ENCODE data around the gene RASA3. TPM values are rescaled to one million over a fixed set of nuclear protein-coding genes. Genes with fewer than 3 reads are reported as not detected.

RASA3 gene
- total and polyA plus RNA-seq, 2 of the 8 experiments (the other 6 are each of a cell fraction or from before 2014, with no cell fraction given) = 7.5 to 21.9 TPM

DNA sequence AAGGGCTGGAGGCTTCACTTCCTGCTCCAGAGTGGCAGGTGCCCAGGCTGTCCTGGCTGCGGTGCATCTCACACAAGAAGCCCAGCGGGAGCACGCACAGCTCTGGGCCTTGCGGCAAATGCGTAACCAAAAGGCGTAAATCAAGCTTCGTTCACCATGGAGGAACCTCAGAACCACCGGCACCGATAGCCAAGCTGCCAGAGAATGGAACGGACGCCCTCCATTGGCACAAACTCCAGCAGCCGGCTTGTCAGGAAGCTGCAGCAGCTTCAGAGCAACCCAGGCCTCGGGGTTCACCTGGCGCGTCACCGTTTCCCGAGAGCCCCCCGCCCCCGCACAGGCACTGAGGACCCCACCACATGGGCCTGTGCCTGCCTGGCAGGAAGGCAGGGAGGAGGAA lies 76.7 kb downstream of the RASA3 start:
- Histone ChIP-seq H4K8ac (ENCODE audit: extremely low read depth, insufficient read depth, low read length) (no peak overlapping the region), H2BK120ac (replicated peaks; ENCODE audit: low read depth, low read length) (no peak overlapping the region), H4K91ac (replicated peaks; ENCODE audit: insufficient read length, low read length) (no peak overlapping the region), H2AFZ (ENCODE audit: low read length) (no peak overlapping the region), H2BK20ac (ENCODE audit: low read length) (no peak overlapping the region), H3K23ac (ENCODE audit: insufficient read length) (no peak overlapping the region), H4K5ac (ENCODE audit: insufficient read length, low read depth, low read length) (no peak overlapping the region), H3K56ac (replicated peaks; ENCODE audit: insufficient read length, low read depth, low read length) (no peak overlapping the region), H2AK5ac (ENCODE audit: low read depth, low read length) (no peak overlapping the region), H3K79me1 (ENCODE audit: low read depth, low read length) (peaks cover 13% of the 10 kb centered on the region), H3K4me3 (ENCODE audit: extremely low read depth in 1 of 4, insufficient read depth in 2 of 4, low read depth in 3 of 4, low read length in 4 of 4) (no peak overlapping the region), H3K18ac (ENCODE audit: extremely low read depth, low read length) (no peak overlapping the region), H2BK12ac (ENCODE audit: low read depth, low read length) (no peak overlapping the region), H3K4ac (replicated peaks; ENCODE audit: insufficient read length, low read depth, low read length) (no peak overlapping the region), H3K14ac (ENCODE audit: insufficient read length) (no peak overlapping the region), H3K9me3 (ENCODE audit: insufficient read depth in 2 of 2, low read depth in 1 of 2, low read length in 1 of 2) (no peaks in the 10 kb centered on the region), H3K79me2 (ENCODE audit: control insufficient read depth in 1 of 2, insufficient read depth in 2 of 2, low read length in 2 of 2) (peaks cover 0 to 3% of the 10 kb centered on the region in 2 experiments; a peak in 1 of 4 replicates), H3K27ac (ENCODE audit: low read depth, low read length) (no peak overlapping the region), H3K23me2 (ENCODE audit: low read depth, low read length) (no peaks in the 10 kb centered on the region), H3K4me2 (ENCODE audit: insufficient read depth in 1 of 2, low read depth in 2 of 2, low read length in 2 of 2) (no peak overlapping the region), H3K4me1 (replicated peaks in 1 of 4; ENCODE audit: control insufficient read depth in 3 of 4, insufficient read depth in 4 of 4, low read length in 3 of 4) (peaks cover 0 to 5% (median 0%) of the 10 kb centered on the region in 4 experiments; a peak in 1 of 7 replicates), H4K20me1 (replicated peaks in 1 of 2; ENCODE audit: control insufficient read depth in 1 of 2, insufficient read depth in 2 of 2, low read length in 2 of 2) (peaks cover 0 to 9% of the 10 kb centered on the region in 2 experiments), H3K36me3 (ENCODE audit: control insufficient read depth in 2 of 4, insufficient read depth in 4 of 4, low read length in 3 of 4) (no peaks in the 10 kb centered on the region; a peak in 1 of 8 replicates), H2BK15ac (ENCODE audit: low read length) (no peak overlapping the region), H3K9ac (replicated peaks in 1 of 4; ENCODE audit: extremely low read depth in 1 of 4, low read depth in 3 of 4, low read length in 3 of 4) (no peak overlapping the region), H3K27me3 (replicated peaks in 1 of 4; ENCODE audit: control insufficient read depth in 3 of 4, extremely low read depth in 1 of 4, insufficient read depth in 3 of 4, low read length in 3 of 4) (no peaks in the 10 kb centered on the region), H2BK5ac (ENCODE audit: low read depth, low read length) (peak overlapping the region; percentile 35; the same call in 1 of the 2 replicates)
- POLR2A ChIA-PET (ENCODE audit: partially characterized antibody) = interaction anchor here (0.8 kb wide), 1 partner anchor 171 kb away, joined by 3 read pairs; no protein-coding TSS in a partner anchor
- WGBS, 2 experiments (ENCODE audit: extremely low coverage in 1 of 2, insufficient coverage in 1 of 2, insufficient read length in 1 of 2, insufficient replicate concordance in 2 of 2, low coverage in 1 of 2, low lambda C conversion rate in 2 of 2, missing lambda C conversion rate in 1 of 2) = 92% methylated on average over 18 of the region's 19 CpGs; no CpG with 5 or more reads in 1 of the 2 experiments
- DNase-seq (ENCODE audit: low read depth in 1 of 2, low spot score in 2 of 2) (no peak), FAIRE-seq (no peak)
- TF ChIP-seq KDM5A (IDR thresholded peaks at IDR 0.05; ENCODE audit: low read length) (no peak), POU5F1 (IDR thresholded peaks at IDR 0.05; ENCODE audit: low read depth, low read length) (no peak), SP2 (IDR thresholded peaks at IDR 0.05; ENCODE audit: low read length) (no peak), SP4 (IDR thresholded peaks at IDR 0.05; ENCODE audit: low read length) (no peak), CREB1 (IDR thresholded peaks at IDR 0.05) (no peak)
- CTCF ChIA-PET (ENCODE audit: partially characterized antibody) = interaction anchor here (0.6 to 1.2 kb wide), 4 partner anchors 12 to 507 kb away, joined by 3 read pairs; no protein-coding TSS in a partner anchor
